ENCODE measurements around the gene DCUN1D3.

GRCh38 chr16:20862162-20862960 is 37.8 kb downstream of the DCUN1D3 start:
- TF ChIP-seq POLR2A (IDR thresholded peaks at IDR 0.05): no peak
- TF ChIP-seq, protein P1, sequence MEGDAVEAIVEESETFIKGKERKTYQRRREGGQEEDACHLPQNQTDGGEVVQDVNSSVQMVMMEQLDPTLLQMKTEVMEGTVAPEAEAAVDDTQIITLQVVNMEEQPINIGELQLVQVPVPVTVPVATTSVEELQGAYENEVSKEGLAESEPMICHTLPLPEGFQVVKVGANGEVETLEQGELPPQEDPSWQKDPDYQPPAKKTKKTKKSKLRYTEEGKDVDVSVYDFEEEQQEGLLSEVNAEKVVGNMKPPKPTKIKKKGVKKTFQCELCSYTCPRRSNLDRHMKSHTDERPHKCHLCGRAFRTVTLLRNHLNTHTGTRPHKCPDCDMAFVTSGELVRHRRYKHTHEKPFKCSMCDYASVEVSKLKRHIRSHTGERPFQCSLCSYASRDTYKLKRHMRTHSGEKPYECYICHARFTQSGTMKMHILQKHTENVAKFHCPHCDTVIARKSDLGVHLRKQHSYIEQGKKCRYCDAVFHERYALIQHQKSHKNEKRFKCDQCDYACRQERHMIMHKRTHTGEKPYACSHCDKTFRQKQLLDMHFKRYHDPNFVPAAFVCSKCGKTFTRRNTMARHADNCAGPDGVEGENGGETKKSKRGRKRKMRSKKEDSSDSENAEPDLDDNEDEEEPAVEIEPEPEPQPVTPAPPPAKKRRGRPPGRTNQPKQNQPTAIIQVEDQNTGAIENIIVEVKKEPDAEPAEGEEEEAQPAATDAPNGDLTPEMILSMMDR (IDR thresholded peaks at IDR 0.05): no peak

Measured in body of pancreas (tissue), 4 donors.